Measurements from ENCODE around the gene COL11A1.
A peak's percentile ranks its signal among the peaks of the same experiment; 100 is the strongest.

Gene COL11A1

DNA sequence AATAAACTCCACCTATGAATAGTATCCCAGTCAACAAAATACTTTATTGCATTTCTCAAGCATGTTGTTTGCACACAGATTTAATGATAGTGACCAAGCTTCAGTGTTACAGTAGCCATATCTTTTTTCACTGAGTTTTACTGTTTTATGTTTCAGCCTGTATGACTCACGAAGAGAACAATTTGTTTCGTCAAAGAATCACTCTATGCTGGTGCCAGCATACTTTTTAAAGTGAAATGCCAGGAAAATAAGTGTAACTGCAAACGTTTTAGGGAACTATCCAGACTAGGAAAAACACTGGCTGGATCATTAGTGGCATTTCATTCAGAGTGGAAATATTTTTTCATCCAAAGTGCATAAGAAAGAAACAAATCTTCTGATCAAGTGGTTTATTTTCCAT lies 210.8 kb downstream of the COL11A1 start:
- DNase-seq: no peak

DNA sequence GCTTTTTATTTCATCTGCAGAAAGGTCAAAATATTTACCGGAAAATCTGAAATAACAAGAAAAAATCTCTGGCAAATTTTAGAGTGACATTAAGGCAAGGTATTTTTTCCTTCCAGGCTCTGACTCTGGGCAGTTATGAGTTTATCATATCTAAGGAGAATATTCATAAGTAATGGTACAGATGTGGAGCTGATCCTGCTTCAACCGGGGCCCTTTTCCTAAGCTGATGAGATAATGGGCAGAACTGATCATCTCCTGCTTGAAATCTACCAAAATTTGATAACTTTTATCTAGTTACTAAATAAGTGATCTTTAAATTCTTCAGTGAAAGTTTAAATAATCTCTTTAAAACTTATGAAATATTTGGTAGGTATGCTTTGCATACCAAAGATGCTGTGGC lies 211.6 kb downstream of the COL11A1 start:
- no peak for DNase-seq

- no peak for DNase-seq
Observed at GRCh38 chr1:102896286-102896685, 212.0 kb downstream of the COL11A1 start.

GRCh38 chr1:102891868-102892625 lies 216.3 kb downstream of the COL11A1 start:
- DNase-seq: no peak

- DNase-seq: no peak
Observed at GRCh38 chr1:102886638-102887037, 221.7 kb downstream of the COL11A1 start.

DNA sequence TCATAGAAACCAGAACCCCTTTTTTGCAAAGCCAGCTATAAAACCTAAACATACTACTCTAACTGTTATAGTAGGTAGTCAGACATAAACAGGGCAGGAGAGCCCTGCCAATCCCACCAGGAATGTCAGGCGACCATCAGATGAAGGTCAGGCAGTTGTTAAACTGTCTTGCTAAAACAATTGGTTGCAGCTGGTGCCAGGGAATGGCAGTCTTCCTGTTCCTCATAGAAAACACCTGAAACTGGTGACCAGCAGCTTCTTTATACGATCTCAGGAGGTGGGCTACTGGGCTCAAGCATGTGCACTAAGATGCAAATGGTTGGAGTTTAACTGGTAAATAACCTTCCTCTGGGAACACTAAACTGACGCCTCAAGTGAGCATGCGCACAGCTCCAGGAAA lies 224.1 kb downstream of the COL11A1 start:
- DNase-seq: no peak

DNA sequence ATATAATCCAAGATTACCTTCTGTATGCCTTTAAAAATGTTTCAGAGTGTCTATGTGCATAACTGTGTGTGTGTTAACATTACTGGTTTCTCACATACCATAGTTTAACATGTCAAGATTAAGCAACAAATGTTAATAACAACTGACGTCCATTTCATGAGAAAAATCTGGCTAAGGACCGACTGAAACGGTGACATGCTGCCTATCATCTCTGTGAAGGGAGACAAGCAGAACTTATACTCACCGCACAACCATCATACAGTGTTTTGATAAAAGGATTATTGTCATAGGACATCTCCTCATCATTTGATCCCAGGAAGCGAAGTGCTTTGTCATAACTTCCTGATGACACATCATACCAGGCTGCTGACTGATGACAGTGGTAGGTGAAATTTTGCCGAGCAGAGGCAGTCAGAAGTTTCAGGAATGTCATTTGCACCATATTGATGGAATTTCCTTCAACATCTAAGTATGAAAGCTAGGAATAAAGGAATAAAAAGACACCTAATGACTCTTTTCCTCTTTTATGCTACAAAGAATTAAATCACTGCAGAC lies 228.8 kb downstream of the COL11A1 start:
- DNase-seq: peak; percentile 13

GRCh38 chr1:102875756-102876155 lies 232.6 kb downstream of the COL11A1 start:
- DNase-seq: no peak

- DNase-seq: no peak
Observed at GRCh38 chr1:102872526-102872925, 235.8 kb downstream of the COL11A1 start.

DNA sequence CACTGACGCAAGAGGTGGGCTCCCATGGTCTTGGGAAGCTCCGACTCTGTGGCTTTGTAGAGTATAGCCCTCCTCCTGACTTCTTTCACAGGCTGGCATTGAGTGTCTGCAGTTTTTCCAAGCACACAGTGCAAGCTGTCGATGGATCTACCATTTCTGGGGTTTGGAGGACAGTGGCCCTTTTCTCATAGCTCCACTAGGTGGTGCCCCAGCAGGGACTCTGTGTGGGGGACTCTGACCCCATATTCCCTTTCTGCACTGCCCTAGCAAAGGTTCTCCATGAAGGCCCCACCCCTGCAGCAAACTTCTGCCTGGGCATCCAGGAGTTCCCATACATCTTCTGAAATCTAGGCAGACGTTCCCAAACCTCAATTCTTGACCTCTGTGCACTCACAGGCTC lies 236.2 kb downstream of the COL11A1 start:
- DNase-seq: no peak

GRCh38 chr1:102863704-102864103 lies 244.6 kb downstream of the COL11A1 start:
- no peak for DNase-seq

- no peak for DNase-seq
Observed at GRCh38 chr1:102861247-102861646, 247.1 kb downstream of the COL11A1 start.

GRCh38 chr1:102858695-102859094 lies 249.6 kb downstream of the COL11A1 start:
- no peak for DNase-seq

DNA sequence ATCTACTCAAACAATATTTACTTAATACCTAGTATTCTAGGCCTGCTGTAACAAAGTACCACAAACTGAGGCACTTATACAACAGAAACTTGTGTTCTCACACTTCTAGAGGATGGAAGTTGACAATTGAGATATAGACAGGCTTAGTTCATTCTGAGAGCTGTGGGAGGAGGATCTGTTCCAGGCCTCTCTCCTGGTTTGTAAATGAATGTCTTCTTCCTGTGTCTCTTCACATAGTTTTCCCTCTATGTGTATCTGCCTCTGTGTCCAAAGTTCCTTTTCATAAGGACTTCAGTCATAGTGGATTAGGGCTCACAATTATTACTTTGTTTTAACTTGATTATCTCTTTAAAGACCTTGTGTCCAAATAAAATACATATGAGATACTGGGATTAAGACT lies 251.1 kb downstream of the COL11A1 start:
- DNase-seq: no peak

DNA sequence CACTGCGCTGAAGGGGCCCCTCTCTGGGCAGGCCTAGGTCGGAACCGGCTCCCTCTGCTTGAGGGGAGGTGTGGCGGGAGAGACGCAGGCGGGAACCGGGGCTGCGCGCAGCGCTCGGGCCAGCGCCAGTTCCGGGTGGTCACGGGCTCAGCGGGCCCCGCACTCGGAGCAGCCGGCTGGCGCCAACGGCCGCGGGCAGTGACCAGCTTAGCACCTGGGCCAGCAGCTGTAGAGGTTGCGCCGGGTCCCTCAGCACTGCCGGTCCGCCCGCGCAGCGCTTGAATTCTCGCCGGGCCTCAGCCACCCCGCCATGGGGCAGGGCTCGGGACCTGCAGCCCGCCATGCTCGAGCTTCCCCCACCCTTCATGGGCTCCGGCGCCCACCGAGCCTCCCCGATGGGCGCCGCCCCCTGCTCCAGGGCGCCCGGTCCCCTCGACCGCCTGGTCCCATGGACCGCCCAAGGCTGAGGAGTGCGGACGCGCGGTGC lies 254.6 kb downstream of the COL11A1 start:
- DNase-seq: no peak

GRCh38 chr1:102853136-102853535 lies 255.2 kb downstream of the COL11A1 start:
- no peak for DNase-seq

- DNase-seq: peak; percentile 1
Observed at GRCh38 chr1:102852613-102853012, 255.7 kb downstream of the COL11A1 start.

DNA sequence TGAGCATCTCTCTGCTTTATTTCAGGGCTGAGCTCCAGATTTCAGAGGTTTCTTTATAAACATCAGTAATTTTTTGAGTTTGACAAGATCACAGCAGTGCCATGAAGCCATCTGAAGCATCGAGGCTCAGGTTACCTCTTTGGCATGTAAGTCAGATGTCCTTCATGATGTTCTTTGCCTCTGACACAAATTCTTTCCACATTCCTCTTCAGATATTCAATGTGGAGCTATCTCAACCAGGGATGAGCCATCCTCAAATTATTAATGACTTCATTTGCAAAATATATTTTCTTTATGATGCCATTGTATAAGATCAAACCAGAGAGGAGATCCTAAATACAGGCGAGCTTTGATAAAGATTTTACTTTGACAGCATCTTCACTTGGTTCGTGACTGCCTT lies 256.7 kb downstream of the COL11A1 start:
- no peak for DNase-seq

- DNase-seq: no peak
Observed at GRCh38 chr1:102842606-102843005, 265.7 kb downstream of the COL11A1 start.

- no peak for DNase-seq
Observed at GRCh38 chr1:102840741-102841140, 267.6 kb downstream of the COL11A1 start.

GRCh38 chr1:102838016-102838415 lies 270.3 kb downstream of the COL11A1 start:
- DNase-seq: no peak

DNA sequence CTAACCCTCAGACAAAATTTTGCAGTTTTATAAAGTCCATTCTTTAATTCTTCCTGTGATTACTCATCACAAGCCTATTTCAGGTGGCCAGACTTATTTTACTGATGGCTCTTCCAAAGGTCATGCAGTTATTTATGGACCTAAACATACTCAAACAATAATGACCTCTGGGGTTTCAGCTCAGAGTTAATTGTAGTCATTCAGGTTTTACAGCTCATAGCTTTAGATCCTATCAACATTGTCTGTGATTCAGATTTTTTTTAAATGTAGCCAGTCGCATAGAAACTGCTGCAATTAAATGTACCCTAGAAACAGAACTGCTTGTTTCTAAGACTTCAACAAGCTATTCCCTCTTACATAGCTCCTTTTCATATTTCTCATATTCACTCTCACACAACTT lies 270.8 kb downstream of the COL11A1 start:
- no peak for DNase-seq

DNA sequence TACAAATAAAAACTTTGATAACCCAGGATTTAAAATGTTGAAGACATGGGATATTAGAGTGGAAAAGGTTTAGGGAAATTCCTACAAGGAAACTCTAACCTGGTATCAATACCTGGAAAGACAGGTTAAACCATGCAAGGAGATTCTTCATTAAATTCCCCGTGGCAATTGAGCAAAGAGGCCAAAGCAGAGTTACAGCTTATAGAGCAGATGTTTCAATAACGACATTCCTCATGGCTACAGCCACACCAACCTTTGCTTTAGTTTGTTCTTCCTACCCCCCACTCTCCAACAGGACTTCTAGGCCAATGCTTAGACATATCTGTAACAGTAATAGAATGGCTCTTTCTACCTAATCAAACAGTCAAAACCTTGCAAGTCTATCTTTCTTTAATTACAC lies 271.3 kb downstream of the COL11A1 start:
- no peak for DNase-seq

DNA sequence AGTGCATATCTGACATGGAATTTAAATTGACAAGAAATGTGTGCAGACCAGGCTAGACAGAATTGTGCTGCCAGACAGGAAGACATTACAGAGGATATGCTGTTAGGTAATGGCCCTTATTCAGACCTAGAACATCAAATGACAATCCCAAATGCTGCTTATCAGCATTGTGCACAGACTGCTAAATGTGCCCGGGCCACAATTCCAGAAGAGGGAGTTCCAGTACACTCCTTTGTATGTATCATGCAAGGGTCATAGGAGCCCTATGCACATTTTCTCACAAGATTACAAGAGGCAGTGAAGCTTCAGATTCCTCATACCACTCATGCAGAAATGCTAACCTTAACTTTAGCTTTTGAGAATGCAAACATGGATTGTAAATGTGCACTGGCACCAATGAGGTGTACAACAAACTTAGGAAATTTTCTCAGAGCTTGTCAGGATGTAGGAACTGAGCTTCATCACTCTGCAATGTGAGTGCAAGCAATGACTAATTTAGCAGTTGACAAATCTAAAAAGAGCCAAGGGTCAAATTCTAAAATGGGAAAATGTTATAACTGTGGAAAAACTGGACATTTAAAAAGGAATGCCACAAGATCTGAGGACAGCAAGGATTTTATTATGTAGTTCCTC lies 273.5 kb downstream of the COL11A1 start:
- no peak for DNase-seq
